ENCODE results near the gene ACAD11.
A peak's percentile ranks its signal among the peaks of the same experiment; 100 is the strongest.

Gene ACAD11

GRCh38 chr3:132570016-132570415 is 89.6 kb downstream of the ACAD11 start:
- TF ChIP-seq CTCF (IDR thresholded peaks at IDR 0.05; ENCODE audit: low read depth, low read length) = no peak
- DNase-seq (ENCODE audit: low read depth in 2 of 2) = no peak
- no peak overlapping the region for H3K4me3 ChIP-seq (replicated peaks in 1 of 2; ENCODE audit: low read depth in 2 of 2, low read length in 2 of 2)

DNA sequence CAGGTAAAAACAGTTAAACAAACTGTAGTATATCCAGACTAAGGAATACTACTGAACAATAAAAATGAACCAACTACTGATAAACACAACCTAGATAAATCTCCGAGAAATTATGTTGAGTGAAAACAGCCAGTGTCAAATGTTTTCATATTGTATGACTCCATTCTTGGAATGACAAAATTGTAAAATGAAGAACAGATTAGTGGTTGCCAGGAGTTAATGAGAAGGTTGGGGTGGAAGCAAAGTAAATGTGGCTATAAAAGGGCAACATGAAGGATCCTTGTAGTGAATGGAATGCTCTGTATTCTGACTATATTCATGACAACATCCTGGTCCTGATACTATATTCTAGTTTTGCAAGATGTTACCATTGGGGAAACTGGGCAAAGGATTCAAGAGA is 90.0 kb downstream of the ACAD11 start:
- no peak for TF ChIP-seq CTCF (IDR thresholded peaks at IDR 0.05; ENCODE audit: low read depth, low read length)
- H3K4me3 ChIP-seq (replicated peaks in 1 of 2; ENCODE audit: low read depth in 2 of 2, low read length in 2 of 2) = no peak overlapping the region
- DNase-seq (ENCODE audit: low read depth in 2 of 2) = peak; percentile 10 to 49

DNA sequence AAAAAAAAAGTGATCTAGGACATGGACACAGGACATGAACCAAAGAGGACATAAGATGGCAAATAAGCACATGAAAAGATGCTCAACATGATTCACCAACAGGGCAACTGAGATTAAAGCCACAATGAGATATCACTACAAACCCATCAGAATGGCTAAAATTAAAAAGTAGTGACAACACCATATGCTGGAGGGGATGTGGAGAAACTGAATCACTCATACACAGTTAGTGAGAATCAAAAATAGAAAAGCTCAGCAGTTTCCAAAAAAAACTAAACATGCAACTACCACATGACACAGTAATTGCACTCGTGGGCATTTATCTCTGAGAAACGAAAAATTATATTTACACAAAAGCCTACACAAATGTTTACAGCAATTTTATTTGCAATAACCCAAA is 90.5 kb downstream of the ACAD11 start:
- TF ChIP-seq CTCF (IDR thresholded peaks at IDR 0.05; ENCODE audit: low read depth, low read length) = no peak
- DNase-seq (ENCODE audit: low read depth in 2 of 2) = peak; percentile 29 to 34

GRCh38 chr3:132568422-132568821 is 91.2 kb downstream of the ACAD11 start:
- DNase-seq (ENCODE audit: low read depth in 2 of 2) = no peak
- no peak for TF ChIP-seq CTCF (IDR thresholded peaks at IDR 0.05; ENCODE audit: low read depth, low read length)

More for the DNA sequence above, 90.5 kb downstream of the ACAD11 start:
- no peak overlapping the region for H3K4me3 ChIP-seq (replicated peaks in 1 of 2; ENCODE audit: low read depth in 2 of 2, low read length in 2 of 2)

GRCh38 chr3:132564070-132564465 is 95.5 kb downstream of the ACAD11 start:
- H3K4me3 ChIP-seq (replicated peaks in 1 of 2; ENCODE audit: low read depth in 2 of 2, low read length in 2 of 2) = no peak overlapping the region
- no peak for DNase-seq (ENCODE audit: low read depth in 2 of 2)
- no peak for TF ChIP-seq CTCF (IDR thresholded peaks at IDR 0.05; ENCODE audit: low read depth, low read length)

More at GRCh38 chr3:132568422-132568821, 91.2 kb downstream of the ACAD11 start:
- H3K4me3 ChIP-seq (replicated peaks in 1 of 2; ENCODE audit: low read depth in 2 of 2, low read length in 2 of 2) = no peak overlapping the region

- H3K4me3 ChIP-seq (replicated peaks in 1 of 2; ENCODE audit: low read depth in 2 of 2, low read length in 2 of 2) = no peak overlapping the region
- TF ChIP-seq CTCF (IDR thresholded peaks at IDR 0.05; ENCODE audit: low read depth, low read length) = no peak
- no peak for DNase-seq (ENCODE audit: low read depth in 2 of 2)
These were observed 96.1 kb downstream of the ACAD11 start for GRCh38 chr3:132563420-132564069.

DNA sequence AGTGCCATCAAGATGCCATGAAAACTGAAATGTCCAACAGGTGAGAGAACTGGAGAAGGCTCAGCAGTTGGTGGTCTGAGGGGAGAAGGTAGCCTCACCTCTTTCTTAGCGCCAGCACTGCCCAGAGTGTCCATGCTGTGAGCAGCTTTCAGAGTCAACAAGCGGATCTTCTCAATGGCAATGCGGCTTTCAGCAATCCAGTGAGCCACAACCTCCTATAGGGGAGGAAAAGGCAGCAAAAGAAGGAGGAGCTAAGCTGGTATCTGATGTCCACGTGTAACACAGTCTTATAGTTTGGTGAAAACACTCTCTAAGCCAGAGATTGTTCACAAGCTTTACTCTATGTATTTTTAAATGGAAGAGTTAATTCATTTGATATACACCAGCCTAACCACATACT is 98.6 kb downstream of the ACAD11 start:
- no peak overlapping the region for H3K4me3 ChIP-seq (replicated peaks in 1 of 2; ENCODE audit: low read depth in 2 of 2, low read length in 2 of 2)
- no peak for DNase-seq (ENCODE audit: low read depth in 2 of 2)
- no peak for TF ChIP-seq CTCF (IDR thresholded peaks at IDR 0.05; ENCODE audit: low read depth, low read length)
